Nephron (organoid): ENCODE measurements around the gene LHX3.

Source experiments
- H3K27ac Mint-ChIP-seq, 3 experiments: 2 replicates each; pipeline ENCODE4 v1.8.0; 2020; ENCODE audit warnings: mixed read lengths in 3 of 3, mild to moderate bottlenecking in 2 of 3, moderate library complexity in 1 of 3
- H3K27me3 Mint-ChIP-seq: 2 replicates; pipeline ENCODE4 v1.8.0; 2021; ENCODE audit warnings: low read depth, mild to moderate bottlenecking, moderate library complexity, mixed read lengths
- H3K36me3 Mint-ChIP-seq: 2 replicates; pipeline ENCODE4 v1.8.0; 2020; ENCODE audit warnings: low read depth, mixed read lengths
- H3K4me1 Mint-ChIP-seq: 2 replicates; pipeline ENCODE4 v1.8.0; 2020; ENCODE audit warnings: mixed read lengths
- H3K4me3 Mint-ChIP-seq, 3 experiments: 2 replicates each; pipeline ENCODE4 v1.8.0; 2020; ENCODE audit warnings: mild to moderate bottlenecking in 3 of 3, mixed read lengths in 3 of 3, moderate library complexity in 2 of 3
- H3K9me3 Mint-ChIP-seq: 2 replicates; pipeline ENCODE4 v1.8.0; 2020; ENCODE audit warnings: mixed read lengths
- TF ChIP-seq, protein P1 (sequence below), 3 experiments: fragments of 200-600 bp; sonication (generic); IDR thresholded peaks; one replicate each; pipeline ENCODE4 v1.5.0; 2021; ENCODE audit warnings: antibody characterized with exemption in 3 of 3; ENCODE audit not compliant: unreplicated experiment in 3 of 3

LHX3 gene

DNA sequence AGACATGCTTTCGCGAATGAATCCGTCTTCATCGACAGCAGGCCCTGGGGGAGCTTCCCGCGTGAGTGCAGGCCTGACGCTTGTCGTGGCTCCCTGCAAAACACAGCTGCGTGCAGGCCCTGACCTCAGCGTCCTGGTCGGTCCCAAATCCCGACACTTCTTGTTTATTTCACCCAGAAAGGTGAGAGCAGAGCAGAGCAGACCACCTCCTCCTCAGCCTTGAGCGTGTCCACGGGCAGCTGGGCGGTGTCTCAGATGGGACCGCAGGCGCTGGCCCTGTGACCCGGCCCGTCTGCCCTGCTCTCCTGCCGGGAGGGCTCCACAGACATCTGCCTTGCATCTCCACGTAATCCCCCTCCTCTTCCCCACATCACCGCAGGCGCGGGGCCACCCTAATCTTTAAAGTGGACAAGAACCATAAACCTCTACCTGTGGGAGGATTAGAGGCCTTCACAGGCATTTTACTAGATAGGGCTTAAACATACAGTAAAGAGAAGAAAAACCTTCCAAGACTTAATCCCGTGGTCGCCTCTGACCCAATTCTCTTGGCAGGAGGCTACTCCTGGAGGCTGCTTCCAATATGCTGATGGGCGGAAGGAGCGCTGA is 7.5 kb upstream of the LHX3 start:
- peaks cover 41% of the 10 kb centered on the region for H3K36me3 Mint-ChIP-seq
- no peak overlapping the region for H3K4me3 Mint-ChIP-seq
- TF ChIP-seq, protein P1, sequence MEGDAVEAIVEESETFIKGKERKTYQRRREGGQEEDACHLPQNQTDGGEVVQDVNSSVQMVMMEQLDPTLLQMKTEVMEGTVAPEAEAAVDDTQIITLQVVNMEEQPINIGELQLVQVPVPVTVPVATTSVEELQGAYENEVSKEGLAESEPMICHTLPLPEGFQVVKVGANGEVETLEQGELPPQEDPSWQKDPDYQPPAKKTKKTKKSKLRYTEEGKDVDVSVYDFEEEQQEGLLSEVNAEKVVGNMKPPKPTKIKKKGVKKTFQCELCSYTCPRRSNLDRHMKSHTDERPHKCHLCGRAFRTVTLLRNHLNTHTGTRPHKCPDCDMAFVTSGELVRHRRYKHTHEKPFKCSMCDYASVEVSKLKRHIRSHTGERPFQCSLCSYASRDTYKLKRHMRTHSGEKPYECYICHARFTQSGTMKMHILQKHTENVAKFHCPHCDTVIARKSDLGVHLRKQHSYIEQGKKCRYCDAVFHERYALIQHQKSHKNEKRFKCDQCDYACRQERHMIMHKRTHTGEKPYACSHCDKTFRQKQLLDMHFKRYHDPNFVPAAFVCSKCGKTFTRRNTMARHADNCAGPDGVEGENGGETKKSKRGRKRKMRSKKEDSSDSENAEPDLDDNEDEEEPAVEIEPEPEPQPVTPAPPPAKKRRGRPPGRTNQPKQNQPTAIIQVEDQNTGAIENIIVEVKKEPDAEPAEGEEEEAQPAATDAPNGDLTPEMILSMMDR (IDR thresholded peaks at IDR 0.05; ENCODE audit: unreplicated experiment in 3 of 3): no peak
- peaks cover 5% of the 10 kb centered on the region for H3K4me1 Mint-ChIP-seq
- H3K9me3 Mint-ChIP-seq: no peaks in the 10 kb centered on the region
- no peak overlapping the region for H3K27ac Mint-ChIP-seq
- no peaks in the 10 kb centered on the region for H3K27me3 Mint-ChIP-seq

DNA sequence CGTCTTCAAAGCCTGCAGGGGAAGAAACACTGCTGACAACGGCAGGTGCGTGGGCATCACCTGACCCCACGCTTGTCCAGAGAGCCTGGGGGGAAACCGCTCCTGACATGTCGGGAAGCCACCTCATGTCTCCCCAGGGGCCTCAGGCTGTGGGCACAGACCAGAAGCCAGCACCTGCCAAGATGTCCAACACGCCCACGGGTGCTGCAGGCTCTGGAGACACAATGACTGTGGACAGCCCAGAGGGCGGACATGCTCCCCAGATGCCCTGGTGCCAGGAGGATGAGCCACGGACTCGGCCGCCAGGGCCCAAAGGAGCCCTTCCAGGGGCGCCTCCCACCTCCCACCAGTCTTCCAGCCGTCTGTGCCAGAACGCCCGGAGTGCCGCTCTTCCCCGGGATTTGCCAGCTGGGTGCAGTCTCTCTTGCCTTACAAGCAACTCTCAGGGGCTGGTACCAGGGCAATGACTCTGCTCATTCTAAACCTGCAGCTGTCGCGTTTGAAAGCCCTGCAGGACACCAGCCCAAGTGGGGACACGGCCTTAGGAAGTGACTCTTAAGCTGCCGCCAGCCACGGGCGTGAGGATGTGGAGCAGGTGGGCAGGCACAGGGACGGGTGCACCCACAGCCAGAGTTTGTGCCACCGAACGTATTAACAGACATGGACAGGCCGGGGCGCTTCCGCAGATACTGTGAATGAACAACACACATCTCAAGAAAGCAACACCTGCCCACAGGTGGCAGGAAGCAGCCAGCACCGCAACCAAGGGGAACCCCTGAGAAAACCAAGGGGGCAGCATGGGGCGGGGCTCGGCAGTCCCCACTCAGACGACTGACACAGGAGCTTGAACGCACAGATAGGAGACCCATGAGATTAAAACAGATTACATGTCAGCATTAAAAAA is 6.8 kb upstream of the LHX3 start:
- Mint-ChIP-seq H3K4me1 (peaks cover 13% of the 10 kb centered on the region), H3K4me3 (no peak overlapping the region), H3K36me3 (peaks cover 49% of the 10 kb centered on the region), H3K27me3 (peaks cover 7% of the 10 kb centered on the region), H3K9me3 (no peaks in the 10 kb centered on the region), H3K27ac (no peak overlapping the region)
- TF ChIP-seq, protein P1 (IDR thresholded peaks at IDR 0.05; ENCODE audit: unreplicated experiment in 3 of 3): no peak

DNA sequence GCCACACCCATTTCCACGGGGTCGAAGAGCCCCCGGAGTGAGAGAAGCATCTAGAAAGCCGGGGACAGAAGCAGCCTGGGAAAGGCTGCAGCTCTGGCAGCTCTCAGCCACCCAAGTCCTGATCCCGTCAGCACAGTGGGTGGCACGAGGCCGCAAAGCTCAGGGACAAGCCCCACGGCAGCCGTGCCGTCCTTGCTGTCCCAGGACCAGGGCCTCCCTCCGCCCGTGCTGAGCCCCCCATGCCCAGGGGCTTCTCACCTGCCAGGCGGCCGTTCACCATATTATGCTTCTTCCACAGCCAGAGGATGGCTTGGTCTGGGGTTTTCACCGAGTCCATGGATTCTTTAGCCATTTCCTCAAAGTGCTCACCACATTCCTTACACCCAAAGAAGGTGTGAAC is 6.1 kb upstream of the LHX3 start:
- Mint-ChIP-seq H3K27me3 (peaks cover 14% of the 10 kb centered on the region), H3K4me1 (peaks cover 19% of the 10 kb centered on the region), H3K4me3 (no peak overlapping the region), H3K27ac (no peak overlapping the region), H3K9me3 (no peaks in the 10 kb centered on the region), H3K36me3 (peaks cover 53% of the 10 kb centered on the region)
- TF ChIP-seq, protein P1 (IDR thresholded peaks at IDR 0.05; ENCODE audit: unreplicated experiment in 3 of 3): no peak

DNA sequence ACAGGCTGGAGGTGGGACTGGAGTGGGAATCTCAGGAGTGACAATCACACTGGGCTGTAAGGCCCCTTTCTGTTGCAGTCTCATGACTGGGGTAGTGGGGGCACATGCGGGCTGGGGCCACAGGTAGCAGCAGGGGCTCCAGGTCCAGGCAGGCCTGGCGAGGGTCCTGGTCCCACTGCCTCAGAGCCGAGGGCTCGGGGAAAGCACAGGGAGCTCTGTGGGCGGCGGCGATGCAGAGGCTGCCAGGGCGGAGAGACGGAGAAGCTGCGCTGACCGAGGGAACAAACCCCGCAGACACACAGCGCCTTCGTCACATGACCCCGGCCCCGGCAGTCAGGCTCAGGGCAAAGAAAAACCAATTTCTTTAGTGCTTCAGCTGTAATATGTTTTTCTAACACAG is 5.3 kb upstream of the LHX3 start:
- peaks cover 20% of the 10 kb centered on the region for H3K4me1 Mint-ChIP-seq
- TF ChIP-seq, protein P1 (IDR thresholded peaks at IDR 0.05; ENCODE audit: unreplicated experiment in 3 of 3): no peak
- H3K36me3 Mint-ChIP-seq: peaks cover 48% of the 10 kb centered on the region
- H3K27me3 Mint-ChIP-seq: peaks cover 19% of the 10 kb centered on the region
- no peaks in the 10 kb centered on the region for H3K9me3 Mint-ChIP-seq
- no peak overlapping the region for H3K4me3 Mint-ChIP-seq
- no peak overlapping the region for H3K27ac Mint-ChIP-seq

- H3K36me3 Mint-ChIP-seq: peaks cover 43% of the 10 kb centered on the region
- no peak overlapping the region for H3K4me3 Mint-ChIP-seq
- TF ChIP-seq, protein P1 (IDR thresholded peaks at IDR 0.05; ENCODE audit: unreplicated experiment in 3 of 3): no peak
- H3K9me3 Mint-ChIP-seq: no peaks in the 10 kb centered on the region
- H3K4me1 Mint-ChIP-seq: peaks cover 20% of the 10 kb centered on the region
- no peak overlapping the region for H3K27ac Mint-ChIP-seq
- H3K27me3 Mint-ChIP-seq: peaks cover 21% of the 10 kb centered on the region
These were observed 4.9 kb upstream of the LHX3 start for GRCh38 chr9:136209786-136210185.
